Endothelial cell of umbilical vein (primary cell): ENCODE results near the gene BTBD2. TPM values are rescaled to one million over a fixed set of nuclear protein-coding genes. Genes with fewer than 3 reads are reported as not detected.

Experiments used
- BruUV-seq: library from RNA; stranded (reverse); fragments of 400-500 nt; replicated peaks from 2 replicates; lab custom pipeline; 2021; lab: Mats Ljungman, UMichigan
- CTCF ChIA-PET: fragments of 300-600, 350-600 bp; sonication (Branson Sonifier 250); formaldehyde crosslinking; loops from one replicate; lab custom pipeline; 2021; ENCODE audit warnings: antibody characterized with exemption, inconsistent platforms; lab: Charles Lee
- POLR2A ChIA-PET: fragments of 300-600, 350-600 bp; sonication (Branson Sonifier 250); formaldehyde crosslinking; loops from one replicate; lab custom pipeline; 2021; ENCODE audit warnings: antibody characterized with exemption, inconsistent platforms; lab: Charles Lee
- DNase-seq: peaks from one replicate; pipeline ENCODE4 v3.0.0-alpha.2; 2011; ENCODE audit warnings: low read depth, low spot score
- FAIRE-seq: peaks from 2 replicates; lab custom pipeline; 2011; peaks lifted over from hg19 to GRCh38; lab: Jason Lieb, UNC
- H2AFZ ChIP-seq: 2 replicates; pipeline ENCODE4 v1.6.0; 2012; ENCODE audit warnings: low read depth, low read length, control low read depth, inconsistent platforms
- H3K27ac ChIP-seq: 2 replicates; pipeline ENCODE4 v1.5.1; 2011; ENCODE audit warnings: low read depth, mild to moderate bottlenecking, control low read depth, low read length, moderate library complexity; ENCODE audit not compliant: insufficient read depth
- H3K27me3 ChIP-seq, 2 experiments: 2 replicates each; pipeline versions ENCODE4 v1.6.0 to v1.6.1; 2011; ENCODE audit warnings: low read length in 2 of 2, mixed read lengths in 1 of 2; ENCODE audit not compliant: control insufficient read depth in 2 of 2, insufficient read depth in 2 of 2
- H3K36me3 ChIP-seq, 2 experiments: 2 replicates in 1 of 2; 3 replicates in 1 of 2; pipeline ENCODE4 v1.5.1; 2011; ENCODE audit warnings: low read length in 2 of 2, mild to moderate bottlenecking in 1 of 2, moderate library complexity in 1 of 2; ENCODE audit not compliant: control insufficient read depth in 2 of 2, insufficient read depth in 2 of 2; ENCODE audit errors: extremely low read depth in 1 of 2
- H3K4me1 ChIP-seq: 3 replicates; pipeline ENCODE4 v1.5.1; 2011; ENCODE audit warnings: mild to moderate bottlenecking, low read length; ENCODE audit not compliant: control insufficient read depth, insufficient read depth; ENCODE audit errors: extremely low read depth
- H3K4me2 ChIP-seq: 2 replicates; pipeline ENCODE4 v1.6.1; 2011; ENCODE audit warnings: low read length, control low read depth, mixed read lengths; ENCODE audit not compliant: insufficient read depth
- H3K4me3 ChIP-seq, 3 experiments: fragments of 200-600 bp in 1 of 3; sonication (generic), shearing (Covaris generic) in 1 of 3; replicated peaks in 1 of 3; 2 replicates each; pipeline ENCODE4 v1.5.1; 2011 to 2016; ENCODE audit warnings: control low read depth in 3 of 3, low read length in 3 of 3, mild to moderate bottlenecking in 2 of 3, inconsistent platforms in 1 of 3, low read depth in 1 of 3, moderate library complexity in 1 of 3; ENCODE audit not compliant: insufficient read depth in 1 of 3
- H3K79me2 ChIP-seq: 2 replicates; pipeline ENCODE4 v1.6.0; 2012; ENCODE audit warnings: low read length, inconsistent platforms; ENCODE audit not compliant: control insufficient read depth, insufficient read depth
- H3K9ac ChIP-seq: replicated peaks from 2 replicates; pipeline ENCODE3; 2011; ENCODE audit warnings: low read length, control low read depth; ENCODE audit not compliant: insufficient read depth; ENCODE audit errors: extremely low read depth
- H3K9me1 ChIP-seq: replicated peaks from 3 replicates; pipeline ENCODE4 v1.6.0; 2011; ENCODE audit warnings: mild to moderate bottlenecking, low read length; ENCODE audit not compliant: control insufficient read depth, insufficient read depth; ENCODE audit errors: extremely low read depth
- H3K9me3 ChIP-seq: replicated peaks from 2 replicates; pipeline ENCODE4 v1.5.1; 2012; ENCODE audit warnings: low read length, inconsistent platforms; ENCODE audit not compliant: control insufficient read depth, insufficient read depth
- H4K20me1 ChIP-seq: replicated peaks from 2 replicates; pipeline ENCODE3; 2011; ENCODE audit warnings: mild to moderate bottlenecking, low read length; ENCODE audit not compliant: control insufficient read depth, insufficient read depth; ENCODE audit errors: extremely low read depth
- CTCF ChIP-seq, 2 donors: IDR thresholded peaks; 1 replicate in 1 of 2; 2 replicates in 1 of 2; pipeline ENCODE4 v1.5.1; 2011; ENCODE audit warnings: low read length in 2 of 2, mild to moderate bottlenecking in 2 of 2, moderate library complexity in 2 of 2, control low read depth in 1 of 2, inconsistent platforms in 1 of 2, low read depth in 1 of 2; ENCODE audit not compliant: insufficient read depth in 1 of 2; ENCODE audit errors: extremely low read depth in 1 of 2
- EZH2 ChIP-seq: IDR thresholded peaks from 2 replicates; pipeline ENCODE4 v1.6.1; 2012; ENCODE audit warnings: borderline replicate concordance, low read depth, mild to moderate bottlenecking, moderate library complexity, low read length, inconsistent platforms; ENCODE audit not compliant: severe bottlenecking
- GATA2 ChIP-seq: IDR thresholded peaks from 2 replicates; pipeline ENCODE4 v1.7.0; 2011; ENCODE audit warnings: low read depth, mild to moderate bottlenecking, moderate library complexity, mixed read lengths, low read length; ENCODE audit not compliant: insufficient read length, insufficient read depth
- JUN ChIP-seq: IDR thresholded peaks from 2 replicates; pipeline ENCODE4 v1.6.1; 2011; ENCODE audit warnings: borderline replicate concordance, low read depth; ENCODE audit not compliant: insufficient read length, insufficient read depth
- POLR2A ChIP-seq: IDR thresholded peaks from 2 replicates; pipeline ENCODE4 v1.6.1; 2012; ENCODE audit warnings: low read depth, mild to moderate bottlenecking, control low read depth, low read length
- POLR2AphosphoS5 ChIP-seq: IDR thresholded peaks from 2 replicates; pipeline ENCODE4 v1.6.1; 2012; ENCODE audit warnings: low read depth, mild to moderate bottlenecking, control low read depth, low read length, moderate library complexity; ENCODE audit not compliant: insufficient read depth
- dilution Hi-C: fragments of 300-500 bp; cut with MboI; formaldehyde crosslinking; loops from one replicate; pipeline ENCODE4 v1.15.0; 2019; ENCODE audit warnings: low sequenced_read_pairs; ENCODE audit not compliant: extremely low pct_ligation_motif_present
- intact Hi-C: fragments of 100-400 bp; cut with micrococcal nuclease; formaldehyde crosslinking; loops from one replicate; pipeline ENCODE4 v1.10.0; 2022
- polyA plus RNA-seq, 4 experiments: library from polyadenylated mRNA; depleted of rRNA in 3 of 4; stranded (reverse) in 3 of 4; unstranded in 1 of 4; fragments of >200 nt; gene quantifications; 2 replicates each; pipeline versions ENCODE4 v1.2.1 to v1.2.3, GENCODE V29; 2011 to 2012; ENCODE audit warnings: missing spikeins in 1 of 4
- total RNA-seq: library from RNA; stranded (reverse); gene quantifications from 2 replicates; pipeline ENCODE4 v1.2.3, GENCODE V29; 2021
- TF ChIP-seq, protein P1 (sequence below): IDR thresholded peaks from 2 replicates; pipeline ENCODE4 v1.6.1; 2011; ENCODE audit not compliant: insufficient read depth, insufficient read length

Gene BTBD2
- total and polyA plus RNA-seq, 2 donors (not counting 3 experiments of a cell fraction or from before 2014, with no cell fraction given) = 59.2 to 78.2 TPM

- Histone ChIP-seq H3K27ac (no peak overlapping the region), H2AFZ (no peak overlapping the region), H3K79me2 (no peaks in the 10 kb centered on the region), H4K20me1 (no peaks in the 10 kb centered on the region), H3K4me3 (no peak overlapping the region), H3K4me1 (peaks cover 15% of the 10 kb centered on the region), H3K9ac (no peak overlapping the region), H3K9me1 (no peaks in the 10 kb centered on the region), H3K4me2 (no peak overlapping the region), H3K27me3 (no peaks in the 10 kb centered on the region), H3K9me3 (no peaks in the 10 kb centered on the region), H3K36me3 (peaks cover 0 to 4% of the 10 kb centered on the region in 2 experiments)
- FAIRE-seq (no peak), DNase-seq (no peak)
- ChIA-PET POLR2A (no interaction called here), CTCF (interaction anchor here (1.0 to 2.3 kb wide), 4 partner anchors 9 to 36 kb away, joined by 3 to 17 read pairs (median 4); no protein-coding TSS in a partner anchor)
- TF ChIP-seq, protein P1, sequence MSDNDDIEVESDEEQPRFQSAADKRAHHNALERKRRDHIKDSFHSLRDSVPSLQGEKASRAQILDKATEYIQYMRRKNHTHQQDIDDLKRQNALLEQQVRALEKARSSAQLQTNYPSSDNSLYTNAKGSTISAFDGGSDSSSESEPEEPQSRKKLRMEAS = no peak
- TF ChIP-seq POLR2AphosphoS5 = no peak
- no peak for TF ChIP-seq CTCF (IDR thresholded peaks at IDR 0.05; ENCODE audit: extremely low read depth in 1 of 2, insufficient read depth in 1 of 2, low read depth in 1 of 2, low read length in 2 of 2)
- TF ChIP-seq JUN = no peak
- TF ChIP-seq EZH2 = no peak
- TF ChIP-seq POLR2A = no peak
- no peak for TF ChIP-seq GATA2
- dilution Hi-C loops (no loop called here), intact Hi-C loops (no loop called here)
- BruUV-seq = no TSS peak
Observed at GRCh38 chr19:2033115-2033824, 17.8 kb upstream of the BTBD2 start.
